Prostate gland (tissue), 2 donors: ENCODE measurements around the gene DSCAM. TPM values are rescaled to one million over a fixed set of nuclear protein-coding genes. Genes with fewer than 3 reads are reported as not detected.

Experiments used
- DNase-seq: peaks from one replicate; pipeline ENCODE4 v3.0.0-alpha.2; 2019; ENCODE audit warnings: low spot score
- H3K27ac ChIP-seq, 2 donors: fragments of 200-600 bp; sonication (generic); 2 replicates each; pipeline ENCODE4 v1.5.1; 2017 to 2019
- H3K27me3 ChIP-seq: fragments of 200-600 bp; sonication (generic); replicated peaks from 2 replicates; pipeline ENCODE4 v1.5.1; 2019; ENCODE audit not compliant: insufficient read depth
- H3K36me3 ChIP-seq, 2 donors: fragments of 200-600 bp; sonication (generic); 1 replicate in 1 of 2; 2 replicates in 1 of 2; pipeline versions ENCODE4 v1.5.1 to v1.8.1; 2017 to 2019
- H3K4me1 ChIP-seq: fragments of 200-600 bp; sonication (generic); replicated peaks from 2 replicates; pipeline ENCODE4 v1.5.1; 2019
- H3K4me3 ChIP-seq, 2 donors: fragments of 200-600 bp; sonication (generic); 2 replicates each; pipeline ENCODE4 v1.5.1; 2017 to 2019
- H3K9me3 ChIP-seq: fragments of 200-600 bp; sonication (generic); 2 replicates; pipeline ENCODE4 v1.5.1; 2017
- CTCF ChIP-seq, 4 experiments: fragments of 200-600 bp in 2 of 4; fragments of 450-650 bp in 2 of 4; sonication (generic) in 2 of 4; IDR thresholded peaks; 1 replicate in 3 of 4; 2 replicates in 1 of 4; pipeline ENCODE4 v1.5.1; 2016 to 2019; ENCODE audit warnings: antibody characterized with exemption in 4 of 4, mild to moderate bottlenecking in 2 of 4, moderate library complexity in 2 of 4
- POLR2A ChIP-seq: fragments of 450-650 bp; IDR thresholded peaks from one replicate; pipeline ENCODE4 v1.6.1; 2016; ENCODE audit warnings: antibody characterized with exemption, mild to moderate bottlenecking
- POLR2AphosphoS5 ChIP-seq: sonication (generic); formaldehyde crosslinking; IDR thresholded peaks from one replicate; pipeline ENCODE4 v1.6.1; 2017; ENCODE audit warnings: antibody characterized with exemption
- WGBS: methylation state at CpG from one replicate; pipeline ENCODE4 v1.1.5; 2018; 5-methylcytosine and 5-hydroxymethylcytosine counted together
- intact Hi-C: fragments of 100-400 bp; cut with DNase I; formaldehyde crosslinking; loops from one replicate; pipeline ENCODE4 v1.14.2; 2022
- total RNA-seq, 2 donors: library from RNA; depleted of rRNA; stranded (reverse); fragments of >200 nt; gene quantifications; one replicate each; pipeline ENCODE4 v1.1.0, GENCODE V29; 2016

The DSCAM gene
- total RNA-seq, 2 donors from 2014 or later = under 0.01 to 1.6 TPM

DNA sequence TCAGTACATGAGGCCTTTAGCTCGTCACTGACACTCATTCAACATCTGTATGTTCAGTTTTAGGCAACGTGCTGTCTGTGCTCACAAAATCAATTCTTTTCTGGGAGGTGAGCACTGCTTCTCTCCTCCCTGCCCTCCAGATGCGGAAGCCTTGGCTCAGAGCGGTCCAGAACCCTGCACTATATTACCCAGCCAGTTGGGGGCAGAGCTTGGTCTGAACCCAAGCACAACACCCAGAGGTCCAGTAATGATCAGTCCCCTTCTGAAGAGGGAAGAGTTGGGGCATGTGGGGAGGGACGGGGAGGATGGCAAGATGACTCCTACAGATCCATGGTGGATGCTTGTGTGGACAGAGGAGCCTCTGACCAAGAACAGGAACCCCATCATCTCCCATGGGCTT is 5.6 kb upstream of the DSCAM start:
- TF ChIP-seq POLR2A (no peak), POLR2AphosphoS5 (no peak), CTCF (IDR thresholded peaks at IDR 0.05) (no peak)
- no peak overlapping the region for H3K27ac ChIP-seq
- no peaks in the 10 kb centered on the region for H3K9me3 ChIP-seq
- no peaks in the 10 kb centered on the region for H3K36me3 ChIP-seq
- peaks cover 5% of the 10 kb centered on the region for H3K27me3 ChIP-seq
- H3K4me1 ChIP-seq = no peaks in the 10 kb centered on the region
- no peak for DNase-seq
- no peak overlapping the region for H3K4me3 ChIP-seq
- intact Hi-C loops = no loop called here
- whole genome bisulfite sequencing = 87% methylated on average over 5 of the region's 5 CpGs

GRCh38 chr21:40851749-40852148 is 4.8 kb upstream of the DSCAM start:
- no peak for TF ChIP-seq POLR2AphosphoS5
- no peak for TF ChIP-seq CTCF (IDR thresholded peaks at IDR 0.05)
- TF ChIP-seq POLR2A = no peak
- Histone ChIP-seq H3K4me1 (no peaks in the 10 kb centered on the region), H3K27me3 (peaks cover 5% of the 10 kb centered on the region), H3K9me3 (no peaks in the 10 kb centered on the region), H3K36me3 (no peaks in the 10 kb centered on the region), H3K4me3 (no peak overlapping the region), H3K27ac (no peak overlapping the region)
- intact Hi-C loops = no loop called here
- 82% methylated on average over 2 of the region's 2 CpGs for WGBS
- DNase-seq = no peak

DNA sequence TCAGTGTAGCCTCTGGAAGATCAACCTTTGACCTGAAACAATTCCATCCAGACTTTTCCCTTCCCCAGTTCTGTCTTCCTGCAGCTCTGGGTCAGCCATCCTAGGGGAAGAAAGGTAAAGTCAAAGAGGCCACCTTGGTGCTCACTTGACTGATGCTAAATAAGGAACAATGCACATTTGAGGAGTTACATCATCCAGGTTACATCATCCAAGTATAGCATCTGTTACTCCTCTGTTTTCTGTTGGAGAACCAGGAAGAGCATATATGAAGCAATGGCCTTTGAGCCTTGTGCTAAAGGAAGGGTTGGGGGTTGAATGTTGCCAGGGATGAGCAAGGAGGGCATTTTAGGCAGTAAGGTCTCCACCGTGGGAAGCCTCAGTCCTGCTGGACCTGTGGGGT is 3.1 kb upstream of the DSCAM start:
- no peak for TF ChIP-seq POLR2AphosphoS5
- no peak for TF ChIP-seq POLR2A
- TF ChIP-seq CTCF (IDR thresholded peaks at IDR 0.05) = no peak
- no peak for DNase-seq
- Histone ChIP-seq H3K36me3 (no peaks in the 10 kb centered on the region), H3K27ac (no peak overlapping the region), H3K9me3 (no peaks in the 10 kb centered on the region), H3K4me1 (no peaks in the 10 kb centered on the region), H3K27me3 (peaks cover 5% of the 10 kb centered on the region), H3K4me3 (no peak overlapping the region)
- intact Hi-C loops = no loop called here
- 70% methylated on average over 1 of the region's 1 CpG for WGBS

DNA sequence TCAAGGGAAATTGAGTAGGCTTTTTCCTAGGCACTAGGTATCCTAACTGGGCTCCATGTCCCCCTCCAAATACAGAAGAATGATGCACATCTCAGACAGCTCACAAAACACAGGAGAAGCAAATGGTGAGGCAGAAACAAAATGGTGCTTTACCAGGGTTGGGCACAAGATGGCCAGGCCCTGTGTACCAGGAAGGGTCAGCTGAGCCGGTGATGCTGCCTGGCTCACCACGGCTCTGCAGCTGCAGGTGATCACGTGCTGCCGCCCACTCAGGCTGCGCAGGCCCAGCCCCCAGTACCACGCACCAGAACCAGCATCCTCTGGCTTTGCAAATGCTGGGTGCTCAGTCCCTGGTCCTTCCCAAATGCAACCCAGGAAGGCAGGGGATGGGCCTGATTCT is 993 bp upstream of the DSCAM start:
- H3K36me3 ChIP-seq = no peaks in the 10 kb centered on the region
- H3K9me3 ChIP-seq = no peaks in the 10 kb centered on the region
- no peak overlapping the region for H3K27ac ChIP-seq
- H3K4me3 ChIP-seq = no peak overlapping the region
- intact Hi-C loops = loop anchor here (10.0 kb wide), 1 partner anchor 383 kb away; no protein-coding TSS in a partner anchor
- H3K27me3 ChIP-seq = peaks cover 5% of the 10 kb centered on the region
- no peaks in the 10 kb centered on the region for H3K4me1 ChIP-seq
- TF ChIP-seq CTCF (IDR thresholded peaks at IDR 0.05) (no peak), POLR2A (no peak), POLR2AphosphoS5 (no peak)
- 92% methylated on average over 6 of the region's 6 CpGs for WGBS
- DNase-seq = no peak

DNA sequence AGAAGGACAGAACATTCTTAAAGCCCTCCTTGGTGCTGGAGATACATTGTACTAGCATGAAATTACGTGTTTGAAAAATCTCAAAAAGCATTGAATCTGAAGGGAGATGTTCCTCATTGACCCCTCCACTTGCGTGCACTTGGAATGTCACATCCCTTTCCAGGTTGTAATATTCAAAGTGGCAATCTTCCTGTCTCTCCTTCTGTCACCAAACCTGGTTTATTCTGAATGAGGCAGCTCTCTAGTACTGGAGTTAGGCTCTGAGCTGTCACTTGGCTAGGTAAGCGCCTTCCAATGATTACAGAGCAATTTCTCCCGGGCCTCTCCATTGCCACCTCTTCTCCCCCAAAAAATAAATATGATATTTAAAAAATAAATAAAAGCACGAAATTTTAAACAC is 855 bp downstream of the DSCAM start:
- Histone ChIP-seq H3K27me3 (peaks cover 5% of the 10 kb centered on the region), H3K27ac (no peak overlapping the region), H3K9me3 (no peaks in the 10 kb centered on the region), H3K4me1 (no peaks in the 10 kb centered on the region), H3K4me3 (no peak overlapping the region), H3K36me3 (no peaks in the 10 kb centered on the region)
- no peak for DNase-seq
- WGBS = 34% methylated on average over 5 of the region's 5 CpGs
- intact Hi-C loops = loop anchor here (10.0 kb wide), 1 partner anchor 381 kb away; no protein-coding TSS in a partner anchor
- TF ChIP-seq POLR2AphosphoS5 (no peak), CTCF (IDR thresholded peaks at IDR 0.05) (no peak), POLR2A (no peak)
